GM23338 (cell line): ENCODE results near the gene IMP3. TPM values are rescaled to one million over a fixed set of nuclear protein-coding genes. Genes with fewer than 3 reads are reported as not detected.
"Not testable (repeated sequence)": the region's sequence is repeated elsewhere in the genome, so short reads cannot be mapped to it uniquely, and the experiment has no call there.

Experiments
- ATAC-seq: fragments of 200-7000 bp; cut with Tn5 transposase; 3 replicates; pipeline ENCODE4 v1.9.1; 2020
- DNase-seq: peaks from one replicate; pipeline ENCODE4 v3.0.0-alpha.2; 2015; ENCODE audit warnings: low spot score
- H2AFZ ChIP-seq: fragments of 200-600 bp; sonication (generic); 2 replicates; pipeline ENCODE4 v1.8.0; 2016; ENCODE audit warnings: antibody characterized with exemption, mild to moderate bottlenecking, moderate library complexity
- H3F3A ChIP-seq: fragments of 200-600 bp; sonication (generic); replicated peaks from 2 replicates; pipeline ENCODE4 v1.8.0; 2017; ENCODE audit warnings: antibody characterized with exemption, mixed run types, low read depth
- H3K27ac ChIP-seq: fragments of 200-600 bp; sonication (generic); 2 replicates; pipeline ENCODE4 v1.6.1; 2016; ENCODE audit warnings: low read depth
- H3K27me3 ChIP-seq: fragments of 200-600 bp; sonication (generic); 2 replicates; pipeline ENCODE4 v1.8.0; 2016; ENCODE audit warnings: mild to moderate bottlenecking, mixed run types, moderate library complexity; ENCODE audit not compliant: insufficient read depth
- H3K36me3 ChIP-seq: fragments of 200-600 bp; sonication (generic); 2 replicates; pipeline ENCODE4 v1.8.0; 2016; ENCODE audit warnings: mild to moderate bottlenecking; ENCODE audit not compliant: insufficient read depth
- H3K4me1 ChIP-seq: fragments of 200-600 bp; sonication (generic); 2 replicates; pipeline ENCODE4 v1.8.0; 2016; ENCODE audit warnings: mild to moderate bottlenecking, moderate library complexity; ENCODE audit not compliant: insufficient read depth
- H3K4me2 ChIP-seq: fragments of 200-600 bp; sonication (generic); 2 replicates; pipeline ENCODE4 v1.7.1; 2017; ENCODE audit warnings: mixed run types
- H3K4me3 ChIP-seq: fragments of 200-600 bp; sonication (generic); 2 replicates; pipeline ENCODE4 v1.6.1; 2016; ENCODE audit warnings: mixed run types
- H3K79me2 ChIP-seq: fragments of 200-600 bp; sonication (generic); replicated peaks from 2 replicates; pipeline ENCODE4 v1.8.0; 2017; ENCODE audit warnings: mild to moderate bottlenecking; ENCODE audit not compliant: insufficient read depth
- H3K9me2 ChIP-seq: fragments of 200-600 bp; sonication (generic); 2 replicates; pipeline ENCODE4 v1.8.0; 2017; ENCODE audit not compliant: insufficient read depth
- H4K20me1 ChIP-seq: fragments of 200-600 bp; sonication (generic); replicated peaks from 2 replicates; pipeline ENCODE4 v1.8.0; 2017; ENCODE audit warnings: mild to moderate bottlenecking; ENCODE audit not compliant: insufficient read depth
- H3K27ac Mint-ChIP-seq: 2 replicates; pipeline ENCODE4 v1.8.0; 2020; ENCODE audit warnings: inconsistent platforms, mild to moderate bottlenecking, moderate library complexity, mixed read lengths
- H3K27me3 Mint-ChIP-seq: 3 replicates; pipeline ENCODE4 v1.8.0; 2022; ENCODE audit warnings: low read depth, mild to moderate bottlenecking, moderate library complexity, mixed read lengths, inconsistent platforms; ENCODE audit not compliant: insufficient read depth, poor library complexity
- H3K36me3 Mint-ChIP-seq: 3 replicates; pipeline ENCODE4 v1.8.0; 2021; ENCODE audit warnings: low read depth, mild to moderate bottlenecking, inconsistent platforms, moderate library complexity, mixed read lengths
- H3K4me1 Mint-ChIP-seq: 3 replicates; pipeline ENCODE4 v1.8.0; 2020; ENCODE audit warnings: mild to moderate bottlenecking, inconsistent platforms, mixed read lengths
- H3K4me3 Mint-ChIP-seq: 3 replicates; pipeline ENCODE4 v1.8.0; 2021; ENCODE audit warnings: moderate library complexity, mild to moderate bottlenecking, inconsistent platforms, mixed read lengths
- H3K9me3 Mint-ChIP-seq: 3 replicates; pipeline ENCODE4 v1.8.0; 2020; ENCODE audit warnings: moderate library complexity, mild to moderate bottlenecking, inconsistent platforms, mixed read lengths
- CREB1 ChIP-seq: fragments of 250-450 bp; sonication (Bioruptor Pico); IDR thresholded peaks from 2 replicates; pipeline ENCODE4 v1.5.0; 2020; ENCODE audit warnings: low read depth, mild to moderate bottlenecking, moderate library complexity
- EZH2 ChIP-seq: fragments of 200-600 bp; sonication (generic); IDR thresholded peaks from one replicate; pipeline ENCODE4 v1.8.0; 2017; ENCODE audit warnings: antibody characterized with exemption, mild to moderate bottlenecking, low read depth; ENCODE audit not compliant: unreplicated experiment
- JUNB ChIP-seq: IDR thresholded peaks from one replicate; pipeline ENCODE4 v1.6.1; 2016; ENCODE audit warnings: antibody characterized with exemption; ENCODE audit not compliant: unreplicated experiment
- ZNF462 ChIP-seq: fragments of 250-450 bp; sonication (Bioruptor Pico); IDR thresholded peaks from 2 replicates; pipeline ENCODE4 v1.5.0; 2020; ENCODE audit warnings: mild to moderate bottlenecking, moderate library complexity
- polyA plus RNA-seq: library from polyadenylated mRNA; unstranded; fragments of >200 nt; fragmentation: Nextera tagmentation; extraction: Ambion mirVana; gene quantifications from 2 replicates; pipeline ENCODE4 v1.2.1, GENCODE V29; 2016
- total RNA-seq: library from RNA; depleted of rRNA; stranded (reverse); fragments of >200 nt; shearing (Covaris generic); gene quantifications from 2 replicates; pipeline ENCODE4 v1.2.3, GENCODE V29; 2014

The IMP3 gene
- total and polyA plus RNA-seq, 2 experiments from 2014 or later = 210 to 319 TPM

GRCh38 chr15:75680007-75680789, 40.2 kb upstream of the IMP3 start (continued):
- TF ChIP-seq ZNF462 (CRISPR knock-in tag) = no peak
- no peak for TF ChIP-seq JUNB
- no peak for TF ChIP-seq EZH2
- no peak for TF ChIP-seq CREB1 (CRISPR knock-in tag)

GRCh38 chr15:75678324-75678690, 38.3 kb upstream of the IMP3 start:
- H3K27me3 ChIP-seq, H3K79me2 ChIP-seq, DNase-seq, H3K4me2 ChIP-seq, H3K4me3 Mint-ChIP-seq, H3K9me2 ChIP-seq, H4K20me1 ChIP-seq, ATAC-seq, H3K9me3 Mint-ChIP-seq, H3K27ac ChIP-seq, H3K36me3 ChIP-seq, H3K36me3 Mint-ChIP-seq, H3K27ac Mint-ChIP-seq, H2AFZ ChIP-seq, H3K4me3 ChIP-seq: not testable (repeated sequence)
- H3K4me1 Mint-ChIP-seq = peaks cover 29% of the 10 kb centered on the region
- peaks cover 17% of the 10 kb centered on the region for H3K27me3 Mint-ChIP-seq
- Histone ChIP-seq H3F3A (peaks cover 12% of the 10 kb centered on the region; the same call in 1 of the 2 replicates), H3K4me1 (peaks cover 12% of the 10 kb centered on the region)
